ENCODE results near the gene ZNF407. TPM values are rescaled to one million over a fixed set of nuclear protein-coding genes. Genes with fewer than 3 reads are reported as not detected.

Gene ZNF407
- total RNA-seq, 1 donor from 2014 or later, result 8.7 TPM

GRCh38 chr18:75044296-75044695 lies 446.6 kb downstream of the ZNF407 start:
- Histone ChIP-seq H3K27me3 (no peaks in the 10 kb centered on the region), H3K36me3 (no peaks in the 10 kb centered on the region), H3K4me3 (no peak overlapping the region), H3K4me1 (no peaks in the 10 kb centered on the region), H3K27ac (no peak overlapping the region), H3K9me3 (no peaks in the 10 kb centered on the region)
- intact Hi-C loops (cut with DNase I), result no loop called here
- no peak for DNase-seq (ENCODE audit: low spot score in 2 of 2)
- TF ChIP-seq CTCF (IDR thresholded peaks at IDR 0.05), result no peak

GRCh38 chr18:75044791-75045190 lies 447.1 kb downstream of the ZNF407 start:
- no peaks in the 10 kb centered on the region for H3K36me3 ChIP-seq
- no peaks in the 10 kb centered on the region for H3K4me1 ChIP-seq
- intact Hi-C loops (cut with DNase I), result no loop called here
- no peak for DNase-seq (ENCODE audit: low spot score in 2 of 2)
- H3K27me3 ChIP-seq, result no peaks in the 10 kb centered on the region
- H3K4me3 ChIP-seq, result no peak overlapping the region
- no peak for TF ChIP-seq CTCF (IDR thresholded peaks at IDR 0.05)
- no peaks in the 10 kb centered on the region for H3K9me3 ChIP-seq
- no peak overlapping the region for H3K27ac ChIP-seq

- Histone ChIP-seq H3K27me3 (no peaks in the 10 kb centered on the region), H3K4me3 (no peak overlapping the region), H3K27ac (no peak overlapping the region), H3K4me1 (no peaks in the 10 kb centered on the region), H3K9me3 (no peaks in the 10 kb centered on the region), H3K36me3 (no peaks in the 10 kb centered on the region)
- no peak for TF ChIP-seq CTCF (IDR thresholded peaks at IDR 0.05)
- intact Hi-C loops (cut with DNase I), result no loop called here
- no peak for DNase-seq (ENCODE audit: low spot score in 2 of 2)
Measured at GRCh38 chr18:75045272-75045671, 447.6 kb downstream of the ZNF407 start.

GRCh38 chr18:75047240-75047961 lies 449.7 kb downstream of the ZNF407 start:
- Histone ChIP-seq H3K4me3 (no peak overlapping the region), H3K27ac (no peak overlapping the region), H3K4me1 (no peaks in the 10 kb centered on the region), H3K27me3 (no peaks in the 10 kb centered on the region), H3K9me3 (no peaks in the 10 kb centered on the region), H3K36me3 (no peaks in the 10 kb centered on the region)
- no peak for TF ChIP-seq CTCF (IDR thresholded peaks at IDR 0.05)
- no peak for DNase-seq (ENCODE audit: low spot score in 2 of 2)
- intact Hi-C loops (cut with DNase I), result no loop called here

- no peaks in the 10 kb centered on the region for H3K27me3 ChIP-seq
- TF ChIP-seq CTCF (IDR thresholded peaks at IDR 0.05), result no peak
- intact Hi-C loops (cut with DNase I), result no loop called here
Measured at GRCh38 chr18:75048776-75049454, 451.2 kb downstream of the ZNF407 start.

More at GRCh38 chr18:75048776-75049454, 451.2 kb downstream of the ZNF407 start:
- no peaks in the 10 kb centered on the region for H3K4me1 ChIP-seq
- no peaks in the 10 kb centered on the region for H3K36me3 ChIP-seq
- DNase-seq (ENCODE audit: low spot score in 2 of 2), result no peak
- no peak overlapping the region for H3K27ac ChIP-seq
- H3K4me3 ChIP-seq, result no peak overlapping the region
- no peaks in the 10 kb centered on the region for H3K9me3 ChIP-seq

Measured in ascending aorta (tissue), 2 donors.